K562 (cell line): Measurements from ENCODE around the gene CTBS. TPM values are rescaled to one million over a fixed set of nuclear protein-coding genes. Genes with fewer than 3 reads are reported as not detected.

Experiments used
- ATAC-seq: fragments of 200-7000 bp; cut with Tn5 transposase; 3 replicates; pipeline ENCODE4 v1.9.1; 2020; ENCODE audit warnings: moderate library complexity
- BruUV-seq: library from RNA; stranded (reverse); fragments of 400-500 nt; replicated peaks from 2 replicates; lab custom pipeline; 2021; lab: Mats Ljungman, UMichigan
- CTCF ChIA-PET: fragments of 300-600 bp; formaldehyde crosslinking; extraction: SDS; loops from one replicate; lab custom pipeline; 2021; ENCODE audit warnings: low intra/inter-chr PET ratio; lab: Yijun Ruan, JAX
- POLR2A ChIA-PET: fragments of 300-600, 350-650 bp; sonication (Branson Sonifier 250); formaldehyde crosslinking; extraction: SDS; loops from one replicate; lab custom pipeline; 2021; ENCODE audit warnings: antibody characterized with exemption, inconsistent platforms; lab: Yijun Ruan, JAX
- DNase-seq, 4 experiments: peaks; one replicate each; pipeline versions ENCODE4 v3.0.0 to v3.0.0-alpha.2; 2011 to 2018; ENCODE audit warnings: low spot score in 3 of 4, mixed read lengths in 3 of 4; ENCODE audit errors: extremely low read depth in 1 of 4
- FAIRE-seq: peaks from 2 replicates; lab custom pipeline; 2011; peaks lifted over from hg19 to GRCh38; lab: Jason Lieb, UNC
- H2AFZ ChIP-seq: 2 replicates; pipeline ENCODE4 v1.6.0; 2011; ENCODE audit warnings: low read depth, low read length, control low read depth, inconsistent platforms
- H3K27ac ChIP-seq: fragments of 200-600 bp; 3 replicates; pipeline ENCODE4 v1.8.0; 2011; ENCODE audit warnings: low read depth, mild to moderate bottlenecking, control low read depth, inconsistent platforms, low read length, moderate library complexity, mixed read lengths; ENCODE audit errors: extremely low read depth
- H3K27me3 ChIP-seq, 2 experiments: fragments of 300-600 bp in 1 of 2; 2 replicates in 1 of 2; 3 replicates in 1 of 2; pipeline versions ENCODE4 v1.6.0 to v1.8.0; 2011; ENCODE audit warnings: inconsistent platforms in 2 of 2, low read length in 2 of 2, mild to moderate bottlenecking in 1 of 2, mixed read lengths in 1 of 2, moderate library complexity in 1 of 2; ENCODE audit not compliant: control insufficient read depth in 2 of 2, insufficient read depth in 2 of 2
- H3K36me3 ChIP-seq: fragments of 300-600 bp; 3 replicates; pipeline ENCODE4 v1.8.0; 2011; ENCODE audit warnings: mild to moderate bottlenecking, low read length, inconsistent platforms; ENCODE audit not compliant: control insufficient read depth, insufficient read depth
- H3K4me1 ChIP-seq, 2 experiments: fragments of 200-600 bp in 1 of 2; replicated peaks in 1 of 2; 2 replicates in 1 of 2; 3 replicates in 1 of 2; pipeline versions ENCODE4 v1.5.1 to v1.8.0; 2011; ENCODE audit warnings: inconsistent platforms in 2 of 2, low read length in 2 of 2, mild to moderate bottlenecking in 1 of 2, mixed read lengths in 1 of 2, moderate library complexity in 1 of 2; ENCODE audit not compliant: control insufficient read depth in 2 of 2, insufficient read depth in 2 of 2
- H3K4me2 ChIP-seq: 2 replicates; pipeline ENCODE4 v1.6.1; 2011; ENCODE audit warnings: low read length, control low read depth, inconsistent platforms, mixed read lengths; ENCODE audit not compliant: insufficient read depth
- H3K4me3 ChIP-seq: fragments of 200-600 bp; sonication (generic), shearing (Covaris generic); 2 replicates; pipeline ENCODE4 v1.5.1; 2016; ENCODE audit warnings: control low read depth, inconsistent platforms
- H3K79me2 ChIP-seq: fragments of 200-600 bp; 3 replicates; pipeline ENCODE4 v1.8.0; 2011; ENCODE audit warnings: low read length, inconsistent platforms; ENCODE audit not compliant: control insufficient read depth, insufficient read depth
- H3K9ac ChIP-seq, 2 experiments: 2 replicates each; pipeline versions ENCODE4 v1.6.0 to v1.6.1; 2011; ENCODE audit warnings: low read depth in 2 of 2, low read length in 2 of 2, control low read depth in 1 of 2, inconsistent platforms in 1 of 2, mild to moderate bottlenecking in 1 of 2, mixed read lengths in 1 of 2; ENCODE audit not compliant: insufficient read depth in 1 of 2
- H3K9me1 ChIP-seq: one replicate; pipeline ENCODE4 v1.6.0; 2011; ENCODE audit warnings: inconsistent platforms, mild to moderate bottlenecking, low read length, moderate library complexity; ENCODE audit not compliant: control insufficient read depth, insufficient read depth
- H3K9me3 ChIP-seq: replicated peaks from 2 replicates; pipeline ENCODE4 v1.5.1; 2011; ENCODE audit warnings: low read depth, low read length, inconsistent platforms; ENCODE audit not compliant: control insufficient read depth, insufficient read depth
- H4K20me1 ChIP-seq: replicated peaks from 2 replicates; pipeline ENCODE4 v1.6.1; 2011; ENCODE audit warnings: low read length, inconsistent platforms, mixed read lengths; ENCODE audit not compliant: control insufficient read depth, insufficient read depth
- CBX3 ChIP-seq, 2 experiments: IDR thresholded peaks; 1 replicate in 1 of 2; 2 replicates in 1 of 2; pipeline ENCODE4 v1.6.1; 2012; ENCODE audit warnings: inconsistent platforms in 2 of 2, low read length in 2 of 2, borderline replicate concordance in 1 of 2, control low read depth in 1 of 2
- MYC ChIP-seq, 2 experiments: fragments of 250-450 bp in 1 of 2; sonication (Bioruptor Pico) in 1 of 2; IDR thresholded peaks; 2 replicates each; pipeline versions ENCODE4 v1.5.1 to v1.6.1; 2012 to 2021; ENCODE audit warnings: low read depth in 2 of 2, borderline replicate concordance in 1 of 2, improper control_type of control experiment in 1 of 2, low read length in 1 of 2, mild to moderate bottlenecking in 1 of 2, moderate library complexity in 1 of 2
- NFE2 ChIP-seq: IDR thresholded peaks from 2 replicates; pipeline ENCODE4 v1.6.1; 2014; ENCODE audit warnings: antibody characterized with exemption, low read depth
- RCOR1 ChIP-seq, 2 experiments: IDR thresholded peaks; 2 replicates each; pipeline ENCODE4 v1.6.1; 2012; ENCODE audit warnings: low read depth in 2 of 2, low read length in 2 of 2, borderline replicate concordance in 1 of 2, improper control_type of control experiment in 1 of 2
- TAF15 ChIP-seq: fragments of 200-400 bp; formaldehyde crosslinking; IDR thresholded peaks from 2 replicates; pipeline ENCODE4 v1.6.1; 2017; ENCODE audit warnings: mild to moderate bottlenecking, low read depth, low read length, moderate library complexity
- WGBS: fragments of 100-300 bp; shearing (Covaris generic); methylation state at CpG from one replicate; pipeline ENCODE4 v1.1.6; 2016; ENCODE audit warnings: low coverage, mixed read lengths; ENCODE audit not compliant: insufficient coverage; ENCODE audit errors: missing lambda C conversion rate; 5-methylcytosine and 5-hydroxymethylcytosine counted together
- in situ Hi-C: fragments of 300-500 bp; cut with MboI; formaldehyde crosslinking; loops from 4 replicates; pipeline ENCODE4 v1.15.0; 2018; ENCODE audit warnings: inconsistent platforms, mixed read lengths
- intact Hi-C: fragments of 100-400 bp; cut with micrococcal nuclease; formaldehyde crosslinking; loops from 2 replicates; pipeline ENCODE4 v1.14.2; 2022
- polyA plus RNA-seq, 8 experiments: library from polyadenylated mRNA; depleted of rRNA in 4 of 8; stranded (reverse) in 5 of 8; unstranded in 3 of 8; fragments of >200 nt; fragmentation: Nextera tagmentation in 2 of 8; fragmentation: Illumina TruSeq in 1 of 8; extraction: Ambion mirVana in 2 of 8; extraction: Trizol in 1 of 8; gene quantifications; 2 replicates each; pipeline versions ENCODE4 v1.2.1 to v1.2.3, GENCODE V29; 2011 to 2014; ENCODE audit warnings: inconsistent platforms in 1 of 8, missing spikeins in 1 of 8
- total RNA-seq, 7 experiments: library from RNA; depleted of rRNA in 6 of 7; stranded (reverse); fragments of >200 nt in 6 of 7; fragmentation: Illumina TruSeq in 2 of 7; extraction: Trizol in 2 of 7; gene quantifications; 2 replicates each; pipeline versions ENCODE4 v1.2.1 to v1.2.3, GENCODE V29; 2011 to 2021; ENCODE audit warnings: low replicate concordance in 1 of 7

CTBS gene
- total and polyA plus RNA-seq, 9 of the 15 experiments (the other 6 are each of a cell fraction or from before 2014, with no cell fraction given) = 3.0 to 19.8 (median 9.9) TPM

- peak in 1 of 2 experiments; percentile 93; a peak in 2 of 3 replicates for TF ChIP-seq CBX3 (IDR thresholded peaks at IDR 0.05; ENCODE audit: borderline replicate concordance in 1 of 2, low read length in 2 of 2)
- TF ChIP-seq MYC (IDR thresholded peaks at IDR 0.05; ENCODE audit: low read depth, low read length) = no peak
- TF ChIP-seq MYC (CRISPR knock-in tag; IDR thresholded peaks at IDR 0.05; ENCODE audit: borderline replicate concordance, low read depth) = no peak
- no peak for TF ChIP-seq NFE2
- no peak for TF ChIP-seq TAF15
- TF ChIP-seq, all 486 proteins: peak for 7
These were observed 39.6 kb upstream of the CTBS start (continued) for GRCh38 chr1:84613887-84614286.

- no peaks in the 10 kb centered on the region for H3K9me1 ChIP-seq
- no peak overlapping the region for H3K9ac ChIP-seq
- no peaks in the 10 kb centered on the region for H3K27me3 ChIP-seq
- H3K36me3 ChIP-seq = no peaks in the 10 kb centered on the region
- ATAC-seq (no peak), FAIRE-seq (no peak), DNase-seq (no peak)
- CTCF ChIA-PET = no interaction called here
- H4K20me1 ChIP-seq = no peaks in the 10 kb centered on the region
- peaks cover 20% of the 10 kb centered on the region for H3K9me3 ChIP-seq
- H3K27ac ChIP-seq = no peak overlapping the region
- 9% methylated on average over 2 of the region's 2 CpGs for WGBS
- POLR2A ChIA-PET = no interaction called here
- H3K4me2 ChIP-seq = no peak overlapping the region
- no TSS peak for BruUV-seq
- no peak for TF ChIP-seq RCOR1 (IDR thresholded peaks at IDR 0.05; ENCODE audit: borderline replicate concordance in 1 of 2, low read depth in 2 of 2, low read length in 2 of 2)
- in situ Hi-C loops (loop anchor here (10.0 to 25.0 kb wide), 2 partner anchors 318 to 701 kb away; no protein-coding TSS in a partner anchor), intact Hi-C loops (no loop called here)
- no peak overlapping the region for H2AFZ ChIP-seq
- H3K4me3 ChIP-seq = no peak overlapping the region
- no peaks in the 10 kb centered on the region for H3K79me2 ChIP-seq
- no peaks in the 10 kb centered on the region for H3K4me1 ChIP-seq
These were observed 38.8 kb upstream of the CTBS start for GRCh38 chr1:84613026-84613425.
